Upper lobe of left lung (tissue), 4 donors: ENCODE results near the gene SLC35F5.

Source experiments
- EP300 ChIP-seq, 4 donors: sonication (generic); formaldehyde crosslinking; IDR thresholded peaks; one replicate each; pipeline ENCODE4 v1.5.1; 2017; ENCODE audit warnings: antibody characterized with exemption in 4 of 4, control low read depth in 2 of 4
- POLR2A ChIP-seq, 4 donors: fragments of 450-650 bp; IDR thresholded peaks; one replicate each; pipeline ENCODE4 v1.5.1; 2016 to 2017; ENCODE audit warnings: antibody characterized with exemption in 4 of 4, mild to moderate bottlenecking in 2 of 4
- POLR2AphosphoS5 ChIP-seq, 2 donors: sonication (generic); formaldehyde crosslinking; IDR thresholded peaks; one replicate each; pipeline ENCODE4 v1.5.1; 2017; ENCODE audit warnings: antibody characterized with exemption in 2 of 2
- TF ChIP-seq, protein P1 (sequence below), 6 experiments: fragments of 450-650 bp in 4 of 6; fragments of 200-600 bp in 2 of 6; sonication (generic) in 2 of 6; IDR thresholded peaks; one replicate each; pipeline ENCODE4 v1.5.1; 2016 to 2019; ENCODE audit warnings: antibody characterized with exemption in 6 of 6

DNA sequence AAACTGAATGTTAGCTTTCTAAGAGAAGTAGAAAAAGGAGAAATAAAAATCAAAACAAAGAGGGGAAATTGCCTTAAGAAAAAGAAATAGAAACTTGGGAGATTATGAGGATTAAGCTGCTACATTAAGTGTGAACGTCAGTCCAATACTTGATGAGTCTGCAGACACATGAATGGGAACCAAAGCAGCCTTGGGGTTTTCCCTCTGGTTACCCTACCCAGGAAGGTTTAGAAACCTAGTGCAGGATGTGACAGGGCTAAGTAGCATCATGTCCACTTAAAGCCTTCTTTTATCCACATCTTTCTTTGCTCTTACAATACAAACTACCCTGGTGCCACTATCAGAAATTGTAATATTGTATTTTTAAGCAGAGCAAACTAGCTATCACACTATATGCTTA is 22.3 kb downstream of the SLC35F5 start:
- TF ChIP-seq POLR2A (IDR thresholded peaks at IDR 0.05) (no peak), POLR2AphosphoS5 (IDR thresholded peaks at IDR 0.05) (no peak), EP300 (IDR thresholded peaks at IDR 0.05) (no peak)
- TF ChIP-seq, protein P1, sequence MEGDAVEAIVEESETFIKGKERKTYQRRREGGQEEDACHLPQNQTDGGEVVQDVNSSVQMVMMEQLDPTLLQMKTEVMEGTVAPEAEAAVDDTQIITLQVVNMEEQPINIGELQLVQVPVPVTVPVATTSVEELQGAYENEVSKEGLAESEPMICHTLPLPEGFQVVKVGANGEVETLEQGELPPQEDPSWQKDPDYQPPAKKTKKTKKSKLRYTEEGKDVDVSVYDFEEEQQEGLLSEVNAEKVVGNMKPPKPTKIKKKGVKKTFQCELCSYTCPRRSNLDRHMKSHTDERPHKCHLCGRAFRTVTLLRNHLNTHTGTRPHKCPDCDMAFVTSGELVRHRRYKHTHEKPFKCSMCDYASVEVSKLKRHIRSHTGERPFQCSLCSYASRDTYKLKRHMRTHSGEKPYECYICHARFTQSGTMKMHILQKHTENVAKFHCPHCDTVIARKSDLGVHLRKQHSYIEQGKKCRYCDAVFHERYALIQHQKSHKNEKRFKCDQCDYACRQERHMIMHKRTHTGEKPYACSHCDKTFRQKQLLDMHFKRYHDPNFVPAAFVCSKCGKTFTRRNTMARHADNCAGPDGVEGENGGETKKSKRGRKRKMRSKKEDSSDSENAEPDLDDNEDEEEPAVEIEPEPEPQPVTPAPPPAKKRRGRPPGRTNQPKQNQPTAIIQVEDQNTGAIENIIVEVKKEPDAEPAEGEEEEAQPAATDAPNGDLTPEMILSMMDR (IDR thresholded peaks at IDR 0.05) = no peak
